A172 (cell line): ENCODE results near the gene INAVA. TPM values are rescaled to one million over a fixed set of nuclear protein-coding genes. Genes with fewer than 3 reads are reported as not detected.
A peak's percentile ranks its signal among the peaks of the same experiment; 100 is the strongest.
"Not testable (repeated sequence)": the region's sequence is repeated elsewhere in the genome, so short reads cannot be mapped to it uniquely, and the experiment has no call there.

Experiments
- DNase-seq: peaks from one replicate; pipeline ENCODE4 v3.0.0-alpha.2; 2015; ENCODE audit warnings: low spot score
- total RNA-seq: library from RNA; depleted of rRNA; stranded (reverse); fragments of >200 nt; shearing (Covaris generic); gene quantifications from 2 replicates; pipeline ENCODE4 v1.2.3, GENCODE V29; 2014

INAVA gene
- total RNA-seq, 1 experiment from 2014 or later: 4.6 TPM

DNA sequence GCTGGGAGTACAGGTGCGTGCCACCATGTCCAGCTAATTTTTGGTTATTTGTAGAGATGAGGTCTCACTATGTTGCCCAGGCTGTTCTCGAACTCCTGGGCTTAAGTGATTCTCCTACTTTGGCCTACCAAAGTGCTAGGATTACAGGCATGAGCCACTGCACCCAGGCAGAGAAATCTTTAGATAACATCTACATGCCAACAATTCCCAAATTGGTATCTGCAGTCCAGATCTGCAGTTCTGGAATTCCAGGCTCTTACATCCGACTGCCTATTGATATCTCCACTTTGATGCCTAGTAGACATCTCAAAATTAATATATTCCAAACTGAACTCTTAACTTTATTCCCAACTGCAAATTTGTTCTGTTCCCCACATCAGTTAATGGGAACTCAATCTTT is 23.3 kb downstream of the INAVA start:
- DNase-seq: no peak

DNA sequence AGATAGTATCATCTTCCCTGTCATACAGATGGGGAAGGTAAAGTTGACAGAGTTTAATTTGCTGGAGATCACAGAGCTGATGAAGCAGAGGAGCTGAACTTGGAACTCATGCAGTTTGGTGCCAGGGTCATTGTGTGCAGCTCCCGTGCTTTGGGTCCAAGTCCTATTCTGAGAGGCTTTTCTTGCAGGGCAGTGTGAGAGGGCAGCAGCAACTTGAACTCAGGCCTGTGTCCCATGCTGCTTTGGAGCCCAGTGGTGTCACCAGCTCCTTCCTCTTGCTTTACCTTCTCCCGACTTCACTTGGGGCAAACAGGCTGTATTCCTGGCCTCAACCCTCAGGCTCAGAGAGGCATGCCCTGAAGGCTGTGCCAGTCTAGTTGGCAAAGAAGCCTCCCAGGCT is 24.7 kb downstream of the INAVA start:
- DNase-seq: no peak

DNA sequence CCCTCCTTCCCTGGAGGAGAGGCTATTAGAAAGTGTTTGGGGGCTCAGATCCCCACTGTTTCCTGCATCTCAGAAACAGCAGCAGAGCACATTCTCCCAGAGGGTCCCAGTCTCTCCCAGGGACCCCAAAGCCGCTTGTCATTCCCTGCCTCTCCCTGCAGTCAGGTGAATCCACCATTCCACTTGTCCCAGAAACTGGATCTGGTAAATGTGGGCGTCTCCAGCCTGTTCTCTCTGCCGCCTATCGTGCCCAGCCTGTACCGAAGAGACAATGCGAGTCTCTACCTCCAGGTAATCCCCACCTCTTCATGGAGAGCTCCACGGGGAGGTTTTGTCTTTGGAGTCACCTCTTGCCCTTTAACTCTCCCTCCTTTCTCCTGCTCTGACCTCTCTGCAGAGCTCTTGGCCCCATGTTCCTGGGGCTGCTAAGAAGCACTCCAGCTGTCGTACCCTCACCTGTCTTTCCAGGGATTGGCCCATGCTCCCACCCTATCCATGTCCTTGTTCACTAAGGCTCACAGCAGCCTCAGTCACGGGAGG is 26.9 kb downstream of the INAVA start:
- DNase-seq: no peak

DNA sequence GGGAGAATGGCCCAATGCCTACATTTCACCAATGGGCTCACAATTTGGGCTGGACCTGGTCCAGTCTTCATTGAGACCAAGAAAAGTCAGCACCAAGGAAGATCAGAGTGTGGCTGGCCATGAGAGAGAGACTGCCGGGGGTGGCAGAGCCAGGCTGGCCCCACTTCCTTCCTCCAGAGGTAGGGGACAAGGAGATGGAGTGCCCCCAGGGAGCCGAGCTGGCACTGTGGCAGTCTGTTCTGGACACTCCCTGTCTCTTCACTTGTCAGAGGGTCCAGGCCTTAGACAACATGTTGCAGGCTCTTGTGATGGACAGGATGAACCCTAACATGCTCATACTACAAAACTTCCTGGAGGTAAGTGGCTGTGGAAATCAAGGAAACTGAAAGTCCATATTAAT is 27.7 kb downstream of the INAVA start:
- no peak for DNase-seq

DNA sequence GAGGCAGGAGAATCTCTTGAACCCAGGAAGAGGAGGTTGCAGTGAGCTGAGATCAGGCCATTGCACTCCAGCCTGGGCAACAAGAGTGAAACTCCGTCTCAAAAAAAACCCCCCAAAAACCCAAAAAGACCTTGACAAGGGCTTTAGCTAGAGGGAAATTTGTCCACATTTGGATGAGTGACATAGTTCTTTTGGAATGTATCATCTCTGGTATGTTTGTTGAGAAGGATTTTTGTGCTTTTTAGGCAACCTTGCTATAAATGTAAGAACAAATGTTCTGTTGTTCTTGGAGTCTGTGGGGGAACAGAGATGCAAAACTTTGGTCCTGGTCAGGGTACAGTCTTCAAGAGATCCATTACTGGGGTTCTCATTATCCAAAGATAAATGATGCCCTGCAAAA is 28.9 kb downstream of the INAVA start:
- DNase-seq: no peak

DNA sequence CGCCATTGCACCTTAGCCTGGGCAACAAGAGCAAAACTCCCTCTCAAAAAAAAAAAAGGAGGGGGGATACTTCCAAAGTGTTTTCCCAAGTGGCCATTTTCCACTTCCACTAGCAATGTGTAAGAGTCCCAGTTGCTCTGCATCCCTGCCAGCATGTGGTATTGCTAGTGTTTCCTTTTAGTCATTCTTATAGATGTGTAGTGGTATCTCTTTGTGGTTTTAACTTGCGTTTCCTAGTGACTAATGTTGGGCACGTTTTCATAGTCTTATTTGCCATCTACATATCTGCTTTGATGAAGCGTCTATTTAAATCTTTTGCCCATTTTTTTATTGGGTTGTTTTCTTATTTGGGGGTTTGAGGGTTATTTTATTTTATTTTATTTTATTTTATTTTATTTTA is 31.1 kb downstream of the INAVA start:
- peak; percentile 79 for DNase-seq

DNA sequence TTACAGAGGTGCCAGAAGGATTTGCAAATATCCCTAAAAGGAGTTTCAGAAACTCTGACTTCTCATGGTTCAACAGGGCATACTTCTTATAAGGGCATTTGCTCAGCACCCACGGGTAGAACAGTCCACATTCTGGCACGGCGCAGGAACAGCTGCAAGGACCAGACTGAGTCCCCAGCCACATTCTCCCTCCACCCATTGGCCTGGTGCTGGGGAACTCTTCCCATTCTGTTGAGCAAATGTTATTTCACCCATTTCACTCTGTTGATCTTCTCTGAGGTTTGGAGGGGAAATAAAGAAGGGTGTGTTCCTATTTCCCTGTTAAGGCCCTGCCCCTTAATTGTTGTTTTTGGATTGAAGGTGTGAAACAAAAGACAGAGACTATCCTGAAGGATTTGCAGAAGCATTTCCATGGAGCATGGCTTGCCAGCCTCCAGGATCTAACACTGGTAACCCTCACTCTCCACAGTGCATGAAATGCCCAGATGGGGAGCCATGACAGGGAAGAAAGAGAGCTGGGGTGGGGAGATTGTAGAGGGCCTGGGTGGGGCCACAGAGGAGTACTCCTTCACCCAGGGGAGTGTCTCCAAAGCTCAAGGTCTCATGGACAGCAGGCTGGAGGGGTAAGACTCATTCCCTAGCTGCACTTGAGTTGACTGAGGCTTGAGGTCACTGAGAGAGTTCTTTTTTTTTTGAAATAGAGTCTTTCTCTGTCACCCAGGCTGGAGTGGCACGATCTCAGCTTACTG is 35.0 kb downstream of the INAVA start:
- no peak for DNase-seq

DNA sequence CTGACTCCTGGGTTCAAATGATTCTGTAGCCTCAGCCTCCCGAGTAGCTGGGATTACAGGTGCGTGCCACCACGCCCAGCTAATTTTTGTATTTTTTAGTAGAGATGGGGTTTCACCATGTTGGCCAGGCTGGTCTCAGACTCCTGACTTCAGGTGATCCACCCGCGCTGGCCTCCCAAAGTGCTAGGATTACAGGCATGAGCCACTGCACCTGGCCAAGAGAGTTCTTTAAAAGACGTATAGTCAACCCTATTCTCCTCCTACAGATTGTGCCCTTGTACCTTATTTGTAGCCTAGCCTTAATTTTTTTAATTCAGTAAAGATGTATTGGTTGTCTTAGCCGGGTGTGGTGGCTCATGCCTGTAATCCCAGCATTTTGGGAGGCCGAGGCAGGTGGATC is 35.6 kb downstream of the INAVA start:
- not testable (repeated sequence) for DNase-seq

DNA sequence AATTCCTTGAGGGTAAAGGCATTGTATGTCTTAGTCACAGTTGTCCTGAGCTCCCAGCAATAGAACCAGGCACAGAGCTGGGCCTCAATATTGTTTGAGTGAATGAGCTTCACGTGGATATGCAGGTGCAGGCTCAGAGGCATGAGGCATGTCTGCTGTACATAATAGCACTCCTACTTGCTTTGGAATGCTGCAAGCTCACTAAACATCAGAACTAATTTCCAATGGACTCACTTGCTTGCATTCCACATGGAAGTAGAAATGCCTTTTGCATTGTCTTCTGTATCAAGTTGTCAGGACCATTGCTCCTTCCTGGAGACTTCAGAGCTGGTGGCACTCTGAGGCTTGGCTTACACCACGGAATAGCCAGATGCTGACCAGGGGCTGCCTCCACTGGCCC is 37.1 kb downstream of the INAVA start:
- no peak for DNase-seq

DNA sequence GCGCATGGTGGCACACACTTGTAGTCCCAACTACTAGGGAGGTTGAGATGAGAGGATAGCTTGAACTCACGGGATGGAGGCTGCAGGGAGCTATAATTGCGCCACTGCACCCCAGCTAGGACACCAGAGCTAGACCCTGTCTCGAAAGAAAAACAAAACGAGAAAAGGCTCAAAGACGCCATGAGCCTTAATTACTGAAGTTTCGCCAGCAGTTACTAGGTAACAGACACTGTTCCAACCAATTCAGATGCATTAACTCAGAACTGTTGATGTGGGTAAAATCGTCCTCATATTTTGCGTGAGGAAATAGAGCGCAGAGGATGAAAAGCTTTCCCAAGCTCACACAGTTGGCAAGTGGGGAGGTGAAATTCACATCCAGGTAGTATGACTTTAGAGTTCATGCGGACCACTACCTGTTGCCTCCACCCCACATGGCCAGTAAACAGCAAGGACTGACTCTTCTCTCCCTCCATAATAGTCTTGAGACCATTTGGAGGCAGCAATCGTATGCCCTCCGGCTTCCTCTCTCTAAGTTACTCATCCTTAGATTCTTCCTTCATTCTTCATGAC is 40.1 kb downstream of the INAVA start:
- DNase-seq: no peak

DNA sequence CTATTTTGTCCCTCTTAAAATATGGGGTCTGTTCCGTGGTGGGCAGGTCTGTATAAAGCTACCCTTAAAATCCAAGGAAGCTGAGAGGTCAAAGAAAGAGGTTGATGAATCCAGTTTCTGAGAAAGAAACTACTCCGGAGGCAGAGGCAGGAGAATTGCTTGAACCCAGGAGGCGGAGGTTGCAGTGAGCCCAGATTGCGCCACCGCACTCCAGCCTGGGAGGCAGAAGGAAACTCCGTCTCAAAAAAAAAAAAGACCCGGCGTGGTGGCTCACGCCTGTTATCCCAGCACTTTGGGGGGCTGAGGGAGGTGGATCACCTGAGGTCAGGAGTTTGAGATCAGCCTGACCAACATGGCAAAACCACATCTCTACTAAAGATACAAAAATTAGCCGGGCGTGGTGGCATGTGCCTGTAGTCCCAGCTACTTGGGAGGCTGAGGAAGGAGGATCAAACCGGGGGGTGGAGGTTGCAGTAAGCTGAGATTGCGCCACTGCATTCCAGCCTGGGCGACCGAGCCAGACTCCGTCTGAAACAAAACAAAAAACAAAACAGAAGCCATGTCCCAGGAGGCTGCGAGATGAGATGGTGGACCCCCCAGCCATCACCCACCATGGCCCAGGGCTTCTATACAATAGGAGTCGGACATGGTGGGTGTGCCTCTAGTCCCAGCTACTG is 40.7 kb downstream of the INAVA start:
- not testable (repeated sequence) for DNase-seq

DNA sequence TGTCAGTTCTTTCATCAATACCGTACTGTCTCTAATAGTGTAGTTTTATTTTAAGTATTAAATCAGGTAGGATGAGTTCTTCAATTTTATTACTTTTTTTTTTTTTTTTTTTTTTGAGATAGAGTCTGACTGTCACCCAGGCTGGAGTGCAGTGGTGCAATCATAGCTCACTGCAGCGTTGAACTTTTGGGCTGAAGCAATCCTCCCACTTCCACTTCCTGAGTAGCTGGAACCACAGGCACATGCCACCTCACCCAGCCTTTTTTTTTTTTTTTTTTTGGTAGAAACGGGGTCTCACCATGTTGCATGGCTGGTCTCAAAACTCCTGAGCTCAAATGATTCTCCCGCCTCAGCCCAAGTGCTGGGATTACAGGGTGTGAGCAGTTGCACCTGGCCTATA is 44.3 kb downstream of the INAVA start:
- DNase-seq: no peak

DNA sequence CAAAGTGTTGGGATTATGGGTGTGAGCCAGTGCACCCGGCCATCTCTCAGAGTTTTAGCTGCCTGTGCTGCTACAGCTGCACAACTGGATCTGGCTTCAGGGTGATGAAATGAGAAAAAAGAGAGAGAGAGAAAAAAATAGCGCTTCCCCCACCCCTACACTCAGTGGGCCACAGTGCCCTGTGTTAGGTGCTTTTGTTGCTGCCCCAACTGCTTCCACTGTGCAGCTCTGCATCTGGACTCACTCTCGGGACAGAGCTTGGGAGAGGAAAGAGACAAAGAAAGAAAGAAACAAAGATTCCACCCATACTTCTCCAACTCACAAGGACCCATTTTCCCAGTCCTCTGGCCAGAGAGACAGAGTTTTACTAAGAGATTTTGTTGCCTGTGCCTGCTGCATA is 50.4 kb downstream of the INAVA start:
- DNase-seq: no peak

DNA sequence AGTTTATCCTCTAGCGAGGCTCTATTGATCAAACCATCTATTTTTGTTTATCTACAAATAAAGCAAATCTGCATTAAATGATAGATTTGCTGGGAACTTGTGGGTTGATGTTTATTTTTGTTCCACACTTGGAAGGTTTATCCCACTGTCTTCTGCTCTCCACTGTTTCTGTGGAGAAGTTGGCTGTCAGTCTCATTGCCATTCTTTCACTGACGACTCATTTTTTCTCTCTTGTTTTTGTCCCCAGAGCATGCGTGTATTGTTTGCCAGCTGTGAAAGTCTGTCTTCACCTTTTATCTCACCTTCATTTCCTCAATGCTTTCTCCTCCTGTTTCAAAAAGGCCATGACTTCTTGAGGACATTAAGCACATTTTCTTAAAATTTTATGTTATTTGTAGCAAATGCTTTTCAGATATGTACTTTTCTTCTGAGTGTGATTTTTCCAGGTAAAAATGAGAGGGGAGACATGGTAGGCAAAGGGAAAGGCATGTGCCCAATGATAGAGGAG is 52.4 kb downstream of the INAVA start:
- DNase-seq: no peak

DNA sequence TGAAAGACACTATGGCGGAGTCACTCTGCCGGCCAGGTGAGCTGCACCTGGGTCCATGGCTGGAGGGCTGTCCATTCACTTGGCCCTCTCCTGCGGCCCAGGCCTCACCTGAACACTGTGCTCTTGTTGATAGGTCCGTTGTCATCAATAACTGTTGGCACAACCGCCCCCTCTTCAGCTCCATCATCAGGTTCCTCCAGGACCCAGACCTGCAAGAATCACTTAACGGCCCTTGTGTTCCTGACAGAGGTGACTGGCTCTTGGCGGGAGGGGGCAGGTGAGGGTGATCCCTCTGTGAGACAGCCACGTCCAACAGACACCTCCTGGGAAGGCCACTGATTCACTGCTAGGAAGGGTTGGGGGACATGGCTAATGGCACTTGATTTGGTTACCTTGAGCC is 54.9 kb downstream of the INAVA start:
- DNase-seq: no peak

DNA sequence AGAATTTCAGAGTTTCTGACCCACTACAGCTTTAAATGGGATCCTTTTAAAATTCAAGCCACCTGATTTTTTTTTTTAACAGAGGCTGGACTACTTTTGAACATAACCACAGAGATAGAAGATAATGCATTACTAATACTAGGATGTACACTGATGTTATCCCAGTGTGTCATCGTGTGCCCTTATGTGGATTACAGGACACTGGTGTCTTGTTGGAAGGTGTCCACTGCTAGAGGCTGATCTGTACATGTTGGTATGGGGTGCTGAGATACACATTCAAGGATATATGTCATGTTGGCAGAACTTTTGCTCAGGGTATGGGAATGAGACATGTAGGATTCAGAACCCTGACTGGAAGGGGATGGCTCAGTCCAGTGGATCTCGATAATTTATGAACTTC is 56.3 kb downstream of the INAVA start:
- DNase-seq: no peak

DNA sequence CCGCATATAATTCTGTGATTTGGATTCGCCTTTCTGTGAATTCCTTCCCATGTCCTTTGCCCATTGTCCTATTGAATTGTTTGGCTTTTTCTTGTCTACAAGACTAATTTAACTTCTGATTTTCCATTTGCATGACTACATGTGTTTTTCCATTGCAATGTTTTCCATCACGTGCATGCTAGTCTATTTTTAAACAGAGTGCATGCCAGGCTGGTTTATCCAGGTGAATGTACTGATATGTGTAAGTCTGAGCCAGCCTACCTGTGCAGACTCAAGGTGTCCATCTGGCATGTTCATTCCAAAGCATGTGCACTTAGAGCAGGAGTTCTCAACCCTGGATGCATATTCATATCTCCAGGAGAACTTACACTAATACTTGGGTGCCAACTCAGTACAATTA is 59.7 kb downstream of the INAVA start:
- DNase-seq: no peak

DNA sequence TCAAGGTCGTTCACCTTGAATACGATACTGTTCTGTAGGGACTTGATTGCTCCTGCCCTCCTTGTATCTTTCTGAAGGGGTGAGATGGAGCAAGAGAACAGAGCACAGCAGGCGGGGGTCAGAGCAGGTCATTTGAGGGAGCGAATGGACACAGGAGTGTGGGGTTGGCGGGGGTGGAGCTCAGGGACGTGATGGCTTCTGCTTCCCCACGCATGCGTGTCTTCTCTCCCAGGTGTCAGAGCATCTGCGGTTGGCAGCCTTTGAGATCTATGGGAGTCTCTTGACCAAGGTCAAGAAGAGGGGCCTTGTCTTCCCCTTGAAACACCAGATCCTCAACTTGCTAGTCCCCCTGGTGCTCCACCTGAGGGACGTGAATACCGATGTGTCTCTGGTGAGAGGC is 63.9 kb downstream of the INAVA start:
- DNase-seq: no peak

DNA sequence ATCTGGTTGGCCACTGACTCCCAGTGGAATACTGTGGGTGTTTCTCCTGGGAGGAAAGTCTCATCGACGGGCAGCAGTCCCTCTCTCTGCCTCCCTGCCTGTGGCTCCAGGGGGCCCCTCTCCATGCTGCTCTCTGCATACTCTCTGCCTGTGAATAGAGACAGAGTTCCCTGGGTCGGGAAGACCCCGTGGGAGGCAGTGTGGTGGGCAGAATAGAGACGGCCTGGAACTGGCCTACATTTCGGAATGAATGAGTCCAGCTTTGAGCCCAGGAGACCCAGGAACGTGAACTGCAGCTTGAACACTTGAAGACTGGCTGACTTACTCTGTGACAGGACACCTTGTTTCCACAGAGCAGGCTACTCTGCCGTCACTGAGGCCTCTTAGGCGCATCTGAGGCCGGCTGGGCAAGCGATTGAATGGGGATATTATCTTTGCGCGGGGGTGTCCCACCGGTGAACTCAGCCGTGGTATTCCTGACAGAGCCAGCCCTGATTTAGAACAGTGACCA is 64.8 kb downstream of the INAVA start:
- DNase-seq: no peak

DNA sequence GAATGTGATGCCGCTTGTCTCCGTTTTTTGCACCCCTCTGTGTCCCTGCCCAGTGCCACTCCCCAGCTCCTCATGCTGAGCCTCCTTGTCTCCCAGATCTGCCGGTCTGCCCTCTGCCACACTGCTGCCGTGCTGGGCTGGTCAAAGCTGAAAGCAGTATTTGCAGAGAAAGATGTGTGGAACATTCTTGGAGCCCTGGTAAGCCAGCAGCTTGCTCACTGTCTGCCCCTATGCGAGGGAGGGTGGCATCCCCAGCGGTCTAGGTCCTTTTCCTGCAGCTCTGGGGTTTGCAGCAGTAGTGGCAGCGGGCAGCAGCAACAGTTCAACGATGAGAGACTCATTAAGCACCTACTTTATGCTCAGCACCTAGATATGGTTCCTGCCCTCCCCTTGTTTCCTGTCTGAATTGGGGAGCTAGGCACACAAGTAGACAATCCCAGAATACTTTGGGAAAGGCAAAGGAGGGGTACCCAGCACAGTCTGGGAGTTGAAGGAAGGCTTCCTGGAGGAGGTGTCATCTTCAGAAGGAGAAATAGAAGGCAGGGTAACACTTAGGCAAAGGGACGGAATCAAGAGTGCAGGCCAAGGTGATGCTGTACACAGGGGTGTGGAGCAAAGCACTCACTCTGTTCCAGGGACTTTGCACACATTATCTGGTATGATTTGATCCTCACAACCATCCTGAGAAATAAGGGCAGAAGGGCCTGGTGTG is 65.7 kb downstream of the INAVA start:
- DNase-seq: no peak

DNA sequence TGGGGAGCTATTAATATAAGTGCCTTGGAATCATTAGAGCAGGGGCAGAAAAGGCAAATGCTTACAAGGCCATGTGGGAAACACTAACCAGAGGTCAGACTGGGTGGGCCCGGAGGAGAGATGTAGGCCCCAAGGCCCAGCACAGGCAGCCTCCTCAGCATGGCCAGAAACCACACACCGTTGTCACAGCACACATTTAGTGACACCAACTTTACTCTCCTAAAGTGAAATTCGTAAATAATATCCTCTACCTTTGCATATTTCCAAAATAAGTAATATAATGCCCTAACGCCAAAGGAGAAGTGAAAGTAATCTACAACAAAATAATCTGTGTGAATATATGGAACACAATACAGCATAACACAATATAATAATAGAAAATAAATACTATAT is 66.2 kb downstream of the INAVA start:
- no peak for DNase-seq

DNA sequence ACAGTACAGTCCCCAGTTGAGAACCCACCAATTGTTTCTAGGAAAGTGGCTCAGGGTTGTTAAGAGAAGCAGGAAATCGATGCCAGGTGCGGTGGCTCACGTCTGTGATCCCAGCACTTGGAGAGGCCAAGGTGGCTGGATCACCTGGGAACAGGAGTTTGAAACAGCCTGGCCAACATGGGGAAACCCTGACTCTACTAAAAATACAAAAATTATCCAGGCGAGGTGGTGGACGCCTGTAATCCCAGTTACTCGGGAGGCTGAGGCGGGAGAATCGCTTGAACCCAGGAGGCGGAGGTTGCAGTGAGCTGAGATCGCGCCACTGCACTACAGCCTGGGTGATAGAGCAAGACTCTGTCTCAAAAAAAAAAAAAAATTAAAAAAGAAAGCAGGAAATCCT is 67.5 kb downstream of the INAVA start:
- not testable (repeated sequence) for DNase-seq
